BLaER1 (cell line): ENCODE results near the gene TAF9B.
"Not testable (repeated sequence)": the region's sequence is repeated elsewhere in the genome, so short reads cannot be mapped to it uniquely, and the experiment has no call there.

Experiments used
- H3K27ac ChIP-seq: shearing (Covaris generic); formaldehyde crosslinking; 2 replicates; pipeline ENCODE4 v1.8.1; 2022
- H3K27me3 ChIP-seq: shearing (Covaris generic); formaldehyde crosslinking; 2 replicates; pipeline ENCODE4 v1.8.1; 2022
- H3K36me3 ChIP-seq: shearing (Covaris generic); formaldehyde crosslinking; 2 replicates; pipeline ENCODE4 v1.8.1; 2022
- H3K4me1 ChIP-seq: shearing (Covaris generic); formaldehyde crosslinking; 2 replicates; pipeline ENCODE4 v1.8.1; 2022
- H3K4me2 ChIP-seq: shearing (Covaris generic); formaldehyde crosslinking; 2 replicates; pipeline ENCODE4 v1.8.1; 2022
- H3K4me3 ChIP-seq: shearing (Covaris generic); formaldehyde crosslinking; 2 replicates; pipeline ENCODE4 v1.8.1; 2022
- H3K9ac ChIP-seq: shearing (Covaris generic); formaldehyde crosslinking; 2 replicates; pipeline ENCODE4 v1.8.1; 2022
- H3K9me3 ChIP-seq: shearing (Covaris generic); formaldehyde crosslinking; 2 replicates; pipeline ENCODE4 v1.8.1; 2022
- H4K20me1 ChIP-seq: shearing (Covaris generic); formaldehyde crosslinking; 2 replicates; pipeline ENCODE4 v1.8.1; 2022
- Cebpa-rat ChIP-seq: shearing (Covaris generic); IDR thresholded peaks from 2 replicates; pipeline ENCODE4 v1.8.1; 2022

Gene TAF9B

GRCh38 chrX:78139160-78140123 is at the start of gene TAF9B:
Gene TAF9B (minus strand): TSS chrX:78139650. CDS start chrX:78139611, 39 bp downstream.
- Histone ChIP-seq H3K4me1 (no peaks in the 10 kb centered on the region), H3K27ac (peak within 1 kb of the TSS; percentile 81)

GRCh38 chrX:78182881-78183280 is 43.4 kb upstream of the TAF9B start:
- Histone ChIP-seq H3K4me3 (no peak overlapping the region), H3K4me2 (no peak overlapping the region), H3K9me3 (no peaks in the 10 kb centered on the region; the same call in 1 of the 2 replicates), H3K27me3 (peaks cover 56% of the 10 kb centered on the region), H3K27ac (no peak overlapping the region), H3K4me1 (no peaks in the 10 kb centered on the region), H3K36me3 (no peaks in the 10 kb centered on the region), H4K20me1 (no peaks in the 10 kb centered on the region), H3K9ac (no peak overlapping the region)
- TF ChIP-seq Cebpa-rat = no peak

More at GRCh38 chrX:78139160-78140123, at the start of gene TAF9B:
- TF ChIP-seq Cebpa-rat = no peak
- H4K20me1 ChIP-seq = no peaks in the 10 kb centered on the region
- H3K9ac ChIP-seq = peak within 1 kb of the TSS; percentile 83
- H3K36me3 ChIP-seq = no peaks in the 10 kb centered on the region
- peaks cover 7% of the 10 kb centered on the region; the same call in 1 of the 2 replicates for H3K9me3 ChIP-seq
- H3K27me3 ChIP-seq = peaks cover 16% of the 10 kb centered on the region
- H3K4me2 ChIP-seq = peak within 1 kb of the TSS; percentile 49
- H3K4me3 ChIP-seq = peak within 1 kb of the TSS; percentile 77

GRCh38 chrX:78181307-78181706 is 41.9 kb upstream of the TAF9B start:
- no peak overlapping the region for H3K4me2 ChIP-seq
- no peak for TF ChIP-seq Cebpa-rat
- H3K36me3 ChIP-seq = no peaks in the 10 kb centered on the region

GRCh38 chrX:78168065-78168464 is 28.6 kb upstream of the TAF9B start:
- Histone ChIP-seq H3K4me2 (no peak overlapping the region), H3K4me3 (no peak overlapping the region), H4K20me1 (no peaks in the 10 kb centered on the region), H3K9me3 (no peaks in the 10 kb centered on the region), H3K4me1 (no peaks in the 10 kb centered on the region), H3K36me3 (no peaks in the 10 kb centered on the region), H3K27ac (no peak overlapping the region), H3K9ac (no peak overlapping the region), H3K27me3 (peaks cover 67% of the 10 kb centered on the region)
- TF ChIP-seq Cebpa-rat = no peak

More at GRCh38 chrX:78181307-78181706, 41.9 kb upstream of the TAF9B start:
- H3K4me3 ChIP-seq = no peak overlapping the region
- H3K27me3 ChIP-seq = peaks cover 50% of the 10 kb centered on the region
- no peak overlapping the region for H3K9ac ChIP-seq
- no peaks in the 10 kb centered on the region for H4K20me1 ChIP-seq
- no peaks in the 10 kb centered on the region for H3K4me1 ChIP-seq
- no peak overlapping the region for H3K27ac ChIP-seq
- no peaks in the 10 kb centered on the region; the same call in 1 of the 2 replicates for H3K9me3 ChIP-seq

GRCh38 chrX:78165425-78165824 is 26.0 kb upstream of the TAF9B start:
- Histone ChIP-seq H3K36me3 (no peaks in the 10 kb centered on the region), H3K4me2 (no peak overlapping the region), H4K20me1 (no peaks in the 10 kb centered on the region), H3K4me3 (no peak overlapping the region), H3K27me3 (peaks cover 70% of the 10 kb centered on the region), H3K4me1 (no peaks in the 10 kb centered on the region), H3K9me3 (no peaks in the 10 kb centered on the region), H3K9ac (no peak overlapping the region), H3K27ac (no peak overlapping the region)
- no peak for TF ChIP-seq Cebpa-rat

- not testable (repeated sequence) for H3K4me1 ChIP-seq, H3K36me3 ChIP-seq, H4K20me1 ChIP-seq, H3K27ac ChIP-seq, H3K9me3 ChIP-seq, H3K9ac ChIP-seq, H3K4me3 ChIP-seq, H3K4me2 ChIP-seq
- H3K27me3 ChIP-seq = peaks cover 76% of the 10 kb centered on the region
Observed at GRCh38 chrX:78163175-78163574, 23.7 kb upstream of the TAF9B start.

- not testable (repeated sequence) for H3K4me3 ChIP-seq, H3K9ac ChIP-seq, H4K20me1 ChIP-seq, H3K4me1 ChIP-seq, H3K36me3 ChIP-seq, H3K27ac ChIP-seq, H3K4me2 ChIP-seq, H3K9me3 ChIP-seq
- peaks cover 71% of the 10 kb centered on the region for H3K27me3 ChIP-seq
Observed at GRCh38 chrX:78160711-78161110, 21.3 kb upstream of the TAF9B start.

- H3K27me3 ChIP-seq = peaks cover 48% of the 10 kb centered on the region
- not testable (repeated sequence) for H3K4me3 ChIP-seq, H3K9me3 ChIP-seq, H3K4me2 ChIP-seq, H3K4me1 ChIP-seq, H3K27ac ChIP-seq, H3K9ac ChIP-seq, H4K20me1 ChIP-seq, H3K36me3 ChIP-seq
Observed at GRCh38 chrX:78157846-78158245, 18.4 kb upstream of the TAF9B start.

- H3K27ac ChIP-seq, H3K9ac ChIP-seq, H3K4me2 ChIP-seq, H3K36me3 ChIP-seq, H3K9me3 ChIP-seq, H4K20me1 ChIP-seq, H3K4me3 ChIP-seq, H3K4me1 ChIP-seq: not testable (repeated sequence)
- H3K27me3 ChIP-seq = peaks cover 43% of the 10 kb centered on the region
Observed at GRCh38 chrX:78157373-78157772, 17.9 kb upstream of the TAF9B start.

- not testable (repeated sequence) for H3K36me3 ChIP-seq, H3K4me3 ChIP-seq, H3K27ac ChIP-seq, H3K4me1 ChIP-seq, H4K20me1 ChIP-seq, H3K4me2 ChIP-seq, H3K9ac ChIP-seq
- peaks cover 32% of the 10 kb centered on the region for H3K9me3 ChIP-seq
- peaks cover 13% of the 10 kb centered on the region for H3K27me3 ChIP-seq
Observed at GRCh38 chrX:78147002-78147540, 7.6 kb upstream of the TAF9B start.
